SK-N-SH treated with all-trans-retinoic acid at 6 μM for 48 hours (cell line): ENCODE measurements around the gene HS6ST3.

Experiments
- ISL1 ChIP-seq: fragments of 250-450 bp; sonication (Bioruptor Pico); IDR thresholded peaks from 2 replicates; pipeline ENCODE4 v2.1.2; 2022; ENCODE audit warnings: mild to moderate bottlenecking, moderate library complexity
- OSR1 ChIP-seq: fragments of 250-450 bp; sonication (Bioruptor Pico); IDR thresholded peaks from 2 replicates; pipeline ENCODE4 v1.8.0; 2022; ENCODE audit warnings: moderate library complexity, mild to moderate bottlenecking, inconsistent platforms
- PATZ1 ChIP-seq: fragments of 250-450 bp; sonication (Bioruptor Pico); IDR thresholded peaks from 2 replicates; pipeline ENCODE4 v1.8.0; 2020; ENCODE audit warnings: mild to moderate bottlenecking, moderate library complexity, borderline replicate concordance
- PPARA ChIP-seq: fragments of 250-450 bp; sonication (Bioruptor Pico); IDR thresholded peaks from 2 replicates; pipeline ENCODE4 v1.5.0; 2020; ENCODE audit warnings: mild to moderate bottlenecking, borderline replicate concordance
- RARB ChIP-seq: fragments of 250-450 bp; sonication (Bioruptor Pico); IDR thresholded peaks from 2 replicates; pipeline ENCODE4 v1.8.0; 2021; ENCODE audit warnings: mild to moderate bottlenecking, moderate library complexity
- TSHZ2 ChIP-seq: fragments of 250-450 bp; sonication (Bioruptor Pico); IDR thresholded peaks from 2 replicates; pipeline ENCODE4 v1.5.0; 2020; ENCODE audit warnings: mild to moderate bottlenecking, moderate library complexity
- ZFP30 ChIP-seq: fragments of 450-650 bp; formaldehyde crosslinking; IDR thresholded peaks from 2 replicates; pipeline ENCODE4 v1.5.0; 2022; ENCODE audit warnings: mild to moderate bottlenecking, moderate library complexity

- TF ChIP-seq PATZ1 (CRISPR knock-in tag) (no peak), ZFP30 (CRISPR knock-in tag) (no peak), TSHZ2 (CRISPR knock-in tag) (no peak), ISL1 (CRISPR knock-in tag) (no peak), PPARA (no peak), OSR1 (no peak), RARB (CRISPR knock-in tag) (no peak)
These were observed 653.6 kb downstream of the HS6ST3 start for GRCh38 chr13:96743296-96744089.
